ENCODE results near the gene SZRD1.

- TF ChIP-seq, protein P1, sequence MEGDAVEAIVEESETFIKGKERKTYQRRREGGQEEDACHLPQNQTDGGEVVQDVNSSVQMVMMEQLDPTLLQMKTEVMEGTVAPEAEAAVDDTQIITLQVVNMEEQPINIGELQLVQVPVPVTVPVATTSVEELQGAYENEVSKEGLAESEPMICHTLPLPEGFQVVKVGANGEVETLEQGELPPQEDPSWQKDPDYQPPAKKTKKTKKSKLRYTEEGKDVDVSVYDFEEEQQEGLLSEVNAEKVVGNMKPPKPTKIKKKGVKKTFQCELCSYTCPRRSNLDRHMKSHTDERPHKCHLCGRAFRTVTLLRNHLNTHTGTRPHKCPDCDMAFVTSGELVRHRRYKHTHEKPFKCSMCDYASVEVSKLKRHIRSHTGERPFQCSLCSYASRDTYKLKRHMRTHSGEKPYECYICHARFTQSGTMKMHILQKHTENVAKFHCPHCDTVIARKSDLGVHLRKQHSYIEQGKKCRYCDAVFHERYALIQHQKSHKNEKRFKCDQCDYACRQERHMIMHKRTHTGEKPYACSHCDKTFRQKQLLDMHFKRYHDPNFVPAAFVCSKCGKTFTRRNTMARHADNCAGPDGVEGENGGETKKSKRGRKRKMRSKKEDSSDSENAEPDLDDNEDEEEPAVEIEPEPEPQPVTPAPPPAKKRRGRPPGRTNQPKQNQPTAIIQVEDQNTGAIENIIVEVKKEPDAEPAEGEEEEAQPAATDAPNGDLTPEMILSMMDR (IDR thresholded peaks at IDR 0.05), result no peak
- no peak for TF ChIP-seq EP300 (IDR thresholded peaks at IDR 0.05; ENCODE audit: low read depth)
- TF ChIP-seq POLR2A (IDR thresholded peaks at IDR 0.05), result no peak
Measured at GRCh38 chr1:16397120-16397519, 30.1 kb downstream of the SZRD1 start.
